ENCODE results near the gene CD300LD.

- no peak for TF ChIP-seq CTCF (IDR thresholded peaks at IDR 0.05; ENCODE audit: insufficient read depth, low read length)
- TF ChIP-seq SPI1 (IDR thresholded peaks at IDR 0.05; ENCODE audit: borderline replicate concordance, low read depth), result no peak
Measured at GRCh38 chr17:74582633-74583032, 9.4 kb downstream of the CD300LD start.
